Activated CD4-positive, alpha-beta T cell treated with anti-CD3 and anti-CD28 coated beads, Interleukin-2, Interleukin-4, amounts not matched to agents 100 ng/mL and 50 ng/mL, durations not matched to agents 16 hours and 8 hours (primary cell): ENCODE data around the gene NPW.
A peak's percentile ranks its signal among the peaks of the same experiment; 100 is the strongest.
"Not testable (repeated sequence)": the region's sequence is repeated elsewhere in the genome, so short reads cannot be mapped to it uniquely, and the experiment has no call there.

Experiments used
- DNase-seq: peaks from one replicate; pipeline ENCODE4 v3.0.0-alpha.2; 2020; ENCODE audit warnings: low spot score

Gene NPW

GRCh38 chr16:2023092-2024031 is 3.8 kb downstream of the NPW start:
- DNase-seq, result peak; percentile 95

GRCh38 chr16:2024032-2024420 is 4.4 kb downstream of the NPW start:
- no peak for DNase-seq

DNA sequence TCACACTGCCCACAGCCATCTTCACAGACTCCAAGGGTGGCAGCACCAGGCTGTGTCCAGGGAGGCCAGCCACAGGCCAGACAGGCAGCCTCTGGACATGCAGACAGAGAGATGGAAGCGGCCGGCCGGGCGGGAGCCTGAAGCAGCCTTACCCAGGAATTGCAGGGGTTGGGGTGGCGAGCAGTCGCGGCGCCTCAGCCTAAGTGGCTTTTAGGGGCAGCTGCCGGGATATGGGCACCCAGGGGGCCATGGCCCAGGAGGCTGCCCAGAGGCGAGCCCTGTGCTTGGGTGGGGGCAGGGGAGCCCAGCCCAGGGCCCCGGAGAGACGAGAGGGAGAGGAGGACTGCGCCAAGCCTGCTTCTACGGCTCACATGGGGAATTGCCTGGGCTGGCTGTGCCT is 5.7 kb downstream of the NPW start:
- no peak for DNase-seq

DNA sequence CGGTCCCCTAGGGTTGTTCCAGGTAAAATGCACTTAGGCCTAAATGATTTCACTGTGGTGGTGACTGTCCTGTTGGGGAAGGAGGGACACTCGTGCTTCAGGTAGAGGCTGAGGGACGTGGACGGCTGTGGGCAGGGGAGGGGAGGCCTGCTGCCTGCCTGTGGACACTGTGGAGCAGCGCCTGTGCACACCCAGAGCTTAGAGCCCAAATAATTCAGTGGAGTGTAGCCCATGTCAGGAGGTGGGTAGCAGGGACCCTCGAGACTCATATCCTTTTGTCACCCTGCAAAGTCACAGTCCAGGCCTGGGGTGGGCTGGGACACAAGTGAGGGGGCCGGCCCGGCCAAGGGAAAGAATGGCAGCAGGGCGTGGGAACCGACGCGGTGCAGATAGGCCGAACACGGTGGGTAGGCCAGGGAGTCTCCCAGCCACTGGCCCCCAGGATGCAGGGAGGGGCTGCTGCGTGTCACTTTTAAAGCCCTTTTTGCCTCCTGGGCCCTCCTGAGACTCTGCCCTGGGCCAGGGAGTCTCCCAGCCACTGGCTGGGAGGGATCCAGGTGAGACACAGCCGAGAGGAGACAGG is 6.4 kb downstream of the NPW start:
- DNase-seq, result no peak

- no peak for DNase-seq
Measured at GRCh38 chr16:2026461-2027023, 7.0 kb downstream of the NPW start, which contains the start of gene NHERF2. Gene NHERF2 (plus strand): TSS chr16:2026902. CDS start chr16:2027006, 104 bp downstream.

DNA sequence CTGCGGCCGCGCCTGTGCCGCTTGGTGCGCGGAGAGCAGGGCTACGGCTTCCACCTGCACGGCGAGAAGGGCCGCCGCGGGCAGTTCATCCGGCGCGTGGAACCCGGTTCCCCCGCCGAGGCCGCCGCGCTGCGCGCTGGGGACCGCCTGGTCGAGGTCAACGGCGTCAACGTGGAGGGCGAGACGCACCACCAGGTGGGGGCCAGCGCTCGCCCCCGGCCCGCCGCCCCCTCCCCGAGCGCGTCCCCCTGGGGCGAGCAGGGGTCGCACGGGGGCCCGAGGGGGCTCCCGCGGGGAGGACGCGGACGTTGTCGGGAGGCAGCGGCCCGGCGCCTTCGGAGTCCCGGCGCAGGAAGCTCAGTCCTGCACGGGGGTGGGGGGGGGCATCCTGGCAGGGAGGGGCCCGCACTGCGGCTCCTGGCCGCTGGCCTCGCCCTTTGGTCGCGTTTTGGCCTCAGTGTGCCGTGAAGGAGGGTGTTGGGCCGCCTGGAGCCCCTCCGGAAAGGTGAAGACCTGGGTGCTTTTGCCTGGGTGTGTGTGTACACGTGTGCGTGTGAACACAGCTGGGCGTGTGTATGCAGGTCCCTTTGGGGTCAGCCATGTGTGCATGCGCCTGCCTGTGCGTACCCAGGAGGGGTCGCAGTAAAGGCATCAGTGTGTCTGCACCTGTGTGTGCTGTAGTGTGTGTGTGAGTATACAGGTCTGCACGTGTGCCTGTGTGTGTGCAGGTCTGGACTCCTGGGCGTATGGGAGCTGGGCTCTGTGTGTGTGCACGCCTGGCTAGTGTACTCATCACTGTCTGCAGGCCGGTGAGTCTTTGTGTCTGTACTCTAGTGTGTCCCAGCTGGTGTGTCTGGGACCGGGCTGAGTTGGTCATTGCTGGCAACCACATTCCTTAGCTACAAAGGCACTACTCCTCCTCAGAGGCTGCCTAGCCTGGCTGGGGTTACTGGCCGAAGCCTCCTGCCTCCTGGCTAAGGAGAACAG is 7.7 kb downstream of the NPW start:
- no peak for DNase-seq

DNA sequence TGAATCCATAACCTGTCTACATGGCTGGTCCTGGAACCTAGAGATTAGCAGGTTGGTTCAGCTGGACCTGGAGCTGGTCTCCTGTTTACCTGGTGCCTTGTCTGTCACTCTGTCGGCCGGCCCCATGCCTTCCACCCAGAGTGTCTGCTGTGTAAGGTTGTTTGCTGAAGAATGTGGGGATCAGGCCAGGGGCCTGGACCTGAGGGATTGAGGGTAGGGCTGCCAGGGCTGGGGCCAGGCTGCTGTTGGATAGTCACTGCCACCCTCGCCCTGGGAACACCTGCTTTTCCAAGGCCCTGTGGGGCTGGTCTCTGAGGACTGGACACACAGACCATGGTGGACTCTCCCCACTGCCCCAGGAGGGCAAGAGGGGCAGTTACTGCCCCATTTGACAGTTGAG is 8.6 kb downstream of the NPW start:
- DNase-seq, result no peak

GRCh38 chr16:2028620-2029220 is 9.1 kb downstream of the NPW start:
- no peak for DNase-seq

DNA sequence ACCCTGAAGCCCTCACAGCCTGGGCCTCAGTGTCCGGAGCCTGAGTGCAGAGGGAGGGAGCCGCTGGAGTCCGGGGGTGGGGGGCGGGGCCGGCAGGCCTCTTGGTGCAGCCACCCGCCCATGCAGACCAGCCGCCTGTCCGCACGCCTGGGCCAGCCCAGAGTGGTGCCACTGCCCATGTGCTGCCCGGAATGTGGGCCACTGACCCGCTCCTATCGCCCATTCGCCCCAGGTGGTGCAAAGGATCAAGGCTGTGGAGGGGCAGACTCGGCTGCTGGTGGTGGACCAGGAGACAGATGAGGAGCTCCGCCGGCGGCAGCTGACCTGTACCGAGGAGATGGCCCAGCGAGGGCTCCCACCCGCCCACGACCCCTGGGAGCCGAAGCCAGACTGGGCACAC is 9.8 kb downstream of the NPW start:
- DNase-seq, result no peak

GRCh38 chr16:2030036-2030435 is 10.5 kb downstream of the NPW start:
- DNase-seq, result no peak

DNA sequence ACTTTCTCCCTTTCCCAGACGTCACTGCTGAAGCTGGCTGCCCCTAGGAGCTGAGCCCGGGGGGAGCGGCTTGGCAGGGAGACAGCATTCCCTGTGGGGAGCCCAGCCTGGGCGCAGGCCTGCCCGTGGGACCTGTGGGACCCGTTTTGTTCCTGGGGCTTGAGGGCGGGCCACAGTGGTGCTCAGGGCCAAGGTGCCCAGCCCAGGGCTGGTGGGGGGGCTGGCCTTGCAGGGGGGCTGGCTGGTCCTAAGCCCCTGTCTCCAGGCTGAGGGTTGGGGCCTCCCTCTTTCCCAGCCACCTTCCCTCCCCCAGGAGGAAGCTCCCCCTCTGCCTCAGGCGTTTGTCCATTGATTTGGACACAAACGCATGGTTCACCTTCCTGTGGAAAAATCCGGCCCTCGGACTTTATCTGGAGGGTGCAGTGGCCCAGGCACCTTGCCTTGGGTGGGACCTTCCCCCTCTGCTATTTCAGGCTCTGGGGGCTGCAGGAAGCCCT is 11.5 kb downstream of the NPW start:
- no peak for DNase-seq

- no peak for DNase-seq
Measured at GRCh38 chr16:2032285-2033056, 12.9 kb downstream of the NPW start.

- DNase-seq, result no peak
Measured at GRCh38 chr16:2033057-2033908, 13.7 kb downstream of the NPW start.

DNA sequence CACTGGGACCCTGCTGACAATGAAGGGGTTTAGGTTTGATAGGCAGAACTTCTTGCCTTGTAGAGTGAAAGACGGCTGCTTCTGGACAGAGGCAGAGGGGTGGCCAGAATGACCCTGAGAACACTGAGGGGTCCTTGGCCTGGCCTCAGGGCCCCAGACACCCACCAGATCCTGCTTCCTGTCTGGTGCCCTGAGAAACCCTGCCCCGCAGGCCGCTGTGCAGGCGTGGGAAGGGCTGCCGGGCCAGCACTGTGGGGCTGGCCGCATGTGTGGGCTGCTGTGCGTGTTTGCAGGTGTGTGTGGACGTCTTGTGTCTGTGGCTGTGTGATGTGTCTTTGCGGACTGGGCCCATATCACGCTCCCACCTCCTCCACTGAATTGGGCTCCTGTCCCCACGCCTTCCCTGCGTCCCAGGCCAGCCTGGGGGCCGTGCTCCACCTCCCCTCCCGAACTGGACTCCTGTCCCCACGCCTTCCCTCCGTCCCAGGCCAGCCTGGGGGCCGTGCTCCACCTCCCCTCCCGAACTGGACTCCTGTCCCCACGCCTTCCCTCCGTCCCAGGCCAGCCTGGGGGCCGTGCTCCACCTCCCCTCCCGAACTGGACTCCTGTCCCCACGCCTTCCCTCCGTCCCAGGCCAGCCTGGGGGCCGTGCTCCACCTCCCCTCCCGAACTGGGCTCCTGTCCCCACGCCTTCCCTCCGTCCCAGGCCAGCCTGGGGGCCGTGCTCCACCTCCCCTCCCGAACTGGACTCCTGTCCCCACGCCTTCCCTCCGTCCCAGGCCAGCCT is 14.5 kb downstream of the NPW start:
- DNase-seq, result not testable (repeated sequence)

- no peak for DNase-seq
Measured at GRCh38 chr16:2034696-2035430, 15.3 kb downstream of the NPW start.

GRCh38 chr16:2035431-2036199 is 16.0 kb downstream of the NPW start:
- DNase-seq, result no peak
